AG09309 (cell line): Measurements from ENCODE around the gene DGAT2.

Experiments
- DNase-seq: peaks from one replicate; pipeline ENCODE4 v3.0.0-alpha.2; 2010; ENCODE audit warnings: low read depth
- H3K4me3 ChIP-seq: 2 replicates; pipeline ENCODE4 v1.5.1; 2011; ENCODE audit warnings: mild to moderate bottlenecking, low read depth, low read length, moderate library complexity; ENCODE audit not compliant: control insufficient read depth
- CTCF ChIP-seq: IDR thresholded peaks from 2 replicates; pipeline ENCODE4 v1.5.1; 2011; ENCODE audit warnings: mild to moderate bottlenecking, low read depth, low read length, inconsistent platforms; ENCODE audit not compliant: insufficient read depth, control insufficient read depth; ENCODE audit errors: missing control alignments

Gene DGAT2

GRCh38 chr11:75813124-75813523 is 44.5 kb downstream of the DGAT2 start:
- TF ChIP-seq CTCF: no peak
- no peak overlapping the region for H3K4me3 ChIP-seq
- DNase-seq: no peak

GRCh38 chr11:75813622-75814039 is 45.1 kb downstream of the DGAT2 start:
- DNase-seq: no peak
- H3K4me3 ChIP-seq: no peak overlapping the region
- TF ChIP-seq CTCF: no peak

GRCh38 chr11:75814363-75814676 is 45.7 kb downstream of the DGAT2 start:
- no peak for TF ChIP-seq CTCF
- DNase-seq: no peak

GRCh38 chr11:75814677-75815344 is 46.2 kb downstream of the DGAT2 start, which contains the start of gene UVRAG:
UVRAG (plus strand) TSS chr11:75815210; CDS start chr11:75815408, 198 bp downstream.
- DNase-seq: peak; percentile 99
- no peak for TF ChIP-seq CTCF
- peak within 1 kb of the TSS; percentile 94 for H3K4me3 ChIP-seq

More at GRCh38 chr11:75814363-75814676, 45.7 kb downstream of the DGAT2 start:
- peak overlapping the region; percentile 94 for H3K4me3 ChIP-seq

- no peak for TF ChIP-seq CTCF
- H3K4me3 ChIP-seq: peak overlapping the region; percentile 94
- no peak for DNase-seq
Measured at GRCh38 chr11:75815345-75816168, 47.0 kb downstream of the DGAT2 start.

- H3K4me3 ChIP-seq: peak overlapping the region; percentile 94
- no peak for TF ChIP-seq CTCF
- no peak for DNase-seq
Measured at GRCh38 chr11:75816561-75817239, 48.1 kb downstream of the DGAT2 start.
